Retina (tissue), 1 donor: ENCODE results near the gene PROK1.

Experiments used
- DNase-seq: peaks from one replicate; pipeline ENCODE4 v3.0.0-alpha.2; 2016

Gene PROK1

GRCh38 chr1:110490791-110491451 is 40.0 kb downstream of the PROK1 start:
- no peak for DNase-seq

GRCh38 chr1:110492573-110492972 is 41.6 kb downstream of the PROK1 start:
- DNase-seq: peak; percentile 28

GRCh38 chr1:110493059-110493699 is 42.2 kb downstream of the PROK1 start:
- no peak for DNase-seq

- no peak for DNase-seq
These were observed 43.1 kb downstream of the PROK1 start for GRCh38 chr1:110494036-110494435.

- no peak for DNase-seq
These were observed 43.8 kb downstream of the PROK1 start for GRCh38 chr1:110494522-110495406.

- peak; percentile 89 for DNase-seq
These were observed 45.1 kb downstream of the PROK1 start for GRCh38 chr1:110495926-110496600.

- DNase-seq: no peak
These were observed 47.3 kb downstream of the PROK1 start for GRCh38 chr1:110498270-110498669.

GRCh38 chr1:110501488-110502132 is 50.7 kb downstream of the PROK1 start:
- no peak for DNase-seq

GRCh38 chr1:110502402-110503151 is 51.6 kb downstream of the PROK1 start:
- no peak for DNase-seq

GRCh38 chr1:110503471-110503870 is 52.5 kb downstream of the PROK1 start:
- no peak for DNase-seq

- no peak for DNase-seq
These were observed 53.3 kb downstream of the PROK1 start for GRCh38 chr1:110504226-110504625.

- no peak for DNase-seq
These were observed 54.6 kb downstream of the PROK1 start for GRCh38 chr1:110505596-110505995.

- DNase-seq: no peak
These were observed 55.6 kb downstream of the PROK1 start for GRCh38 chr1:110506541-110506940.
